Tibial nerve (tissue), 3 donors: ENCODE data around the gene SEMA4G.

Experiments
- POLR2A ChIP-seq, 2 donors: fragments of 450-650 bp; IDR thresholded peaks; one replicate each; pipeline ENCODE4 v1.6.1; 2017; ENCODE audit warnings: antibody characterized with exemption in 2 of 2, mild to moderate bottlenecking in 2 of 2, moderate library complexity in 2 of 2
- TF ChIP-seq, protein P1 (sequence below), 5 experiments: fragments of 200-600 bp in 3 of 5; fragments of 450-650 bp in 2 of 5; sonication (generic) in 3 of 5; IDR thresholded peaks; one replicate each; pipeline ENCODE4 v1.5.1; 2016 to 2019; ENCODE audit warnings: antibody characterized with exemption in 5 of 5, mild to moderate bottlenecking in 3 of 5, moderate library complexity in 2 of 5

DNA sequence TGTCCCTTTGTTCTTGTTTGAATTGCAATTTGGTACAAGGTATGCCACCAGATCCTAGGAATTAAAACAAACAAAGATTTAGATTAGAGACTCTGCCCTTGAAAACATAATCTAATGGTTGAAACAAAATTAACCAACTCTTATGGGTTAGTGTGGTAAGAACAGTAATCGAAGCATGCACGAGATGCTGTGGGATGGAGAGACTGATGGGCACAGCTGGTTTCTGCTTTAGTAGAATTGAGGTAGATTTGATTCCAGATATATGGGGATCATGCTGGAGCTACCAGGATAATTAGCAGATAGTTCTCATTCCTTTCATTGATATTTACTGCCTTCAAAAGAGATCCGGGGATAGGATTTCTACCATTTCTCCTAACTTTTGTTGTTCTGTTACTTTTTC is 20.4 kb upstream of the SEMA4G start:
- no peak for TF ChIP-seq POLR2A (IDR thresholded peaks at IDR 0.05)
- TF ChIP-seq, protein P1, sequence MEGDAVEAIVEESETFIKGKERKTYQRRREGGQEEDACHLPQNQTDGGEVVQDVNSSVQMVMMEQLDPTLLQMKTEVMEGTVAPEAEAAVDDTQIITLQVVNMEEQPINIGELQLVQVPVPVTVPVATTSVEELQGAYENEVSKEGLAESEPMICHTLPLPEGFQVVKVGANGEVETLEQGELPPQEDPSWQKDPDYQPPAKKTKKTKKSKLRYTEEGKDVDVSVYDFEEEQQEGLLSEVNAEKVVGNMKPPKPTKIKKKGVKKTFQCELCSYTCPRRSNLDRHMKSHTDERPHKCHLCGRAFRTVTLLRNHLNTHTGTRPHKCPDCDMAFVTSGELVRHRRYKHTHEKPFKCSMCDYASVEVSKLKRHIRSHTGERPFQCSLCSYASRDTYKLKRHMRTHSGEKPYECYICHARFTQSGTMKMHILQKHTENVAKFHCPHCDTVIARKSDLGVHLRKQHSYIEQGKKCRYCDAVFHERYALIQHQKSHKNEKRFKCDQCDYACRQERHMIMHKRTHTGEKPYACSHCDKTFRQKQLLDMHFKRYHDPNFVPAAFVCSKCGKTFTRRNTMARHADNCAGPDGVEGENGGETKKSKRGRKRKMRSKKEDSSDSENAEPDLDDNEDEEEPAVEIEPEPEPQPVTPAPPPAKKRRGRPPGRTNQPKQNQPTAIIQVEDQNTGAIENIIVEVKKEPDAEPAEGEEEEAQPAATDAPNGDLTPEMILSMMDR (IDR thresholded peaks at IDR 0.05), result no peak
